Measurements from ENCODE around the gene CAPN13.

GRCh38 chr2:30752811-30753210 is 54.4 kb downstream of the CAPN13 start:
- TF ChIP-seq, protein P1, sequence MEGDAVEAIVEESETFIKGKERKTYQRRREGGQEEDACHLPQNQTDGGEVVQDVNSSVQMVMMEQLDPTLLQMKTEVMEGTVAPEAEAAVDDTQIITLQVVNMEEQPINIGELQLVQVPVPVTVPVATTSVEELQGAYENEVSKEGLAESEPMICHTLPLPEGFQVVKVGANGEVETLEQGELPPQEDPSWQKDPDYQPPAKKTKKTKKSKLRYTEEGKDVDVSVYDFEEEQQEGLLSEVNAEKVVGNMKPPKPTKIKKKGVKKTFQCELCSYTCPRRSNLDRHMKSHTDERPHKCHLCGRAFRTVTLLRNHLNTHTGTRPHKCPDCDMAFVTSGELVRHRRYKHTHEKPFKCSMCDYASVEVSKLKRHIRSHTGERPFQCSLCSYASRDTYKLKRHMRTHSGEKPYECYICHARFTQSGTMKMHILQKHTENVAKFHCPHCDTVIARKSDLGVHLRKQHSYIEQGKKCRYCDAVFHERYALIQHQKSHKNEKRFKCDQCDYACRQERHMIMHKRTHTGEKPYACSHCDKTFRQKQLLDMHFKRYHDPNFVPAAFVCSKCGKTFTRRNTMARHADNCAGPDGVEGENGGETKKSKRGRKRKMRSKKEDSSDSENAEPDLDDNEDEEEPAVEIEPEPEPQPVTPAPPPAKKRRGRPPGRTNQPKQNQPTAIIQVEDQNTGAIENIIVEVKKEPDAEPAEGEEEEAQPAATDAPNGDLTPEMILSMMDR (IDR thresholded peaks at IDR 0.05): no peak
- TF ChIP-seq POLR2A (IDR thresholded peaks at IDR 0.05): no peak
